HEK293T (cell line): ENCODE measurements around the gene OPCML.

Experiments
- CTCF ChIA-PET: fragments of 350-600 bp; formaldehyde crosslinking; extraction: SDS; loops from one replicate; lab custom pipeline; 2021; ENCODE audit warnings: antibody characterized with exemption, inconsistent platforms; lab: Yijun Ruan, JAX
- POLR2A ChIA-PET: fragments of 350-600 bp; formaldehyde crosslinking; extraction: SDS; loops from one replicate; lab custom pipeline; 2020; ENCODE audit warnings: antibody characterized with exemption, inconsistent platforms; lab: Yijun Ruan, JAX
- DNase-seq: peaks from one replicate; pipeline ENCODE4 v3.0.0; 2012; ENCODE audit warnings: mixed read lengths; ENCODE audit errors: extremely low spot score
- ARNT ChIP-seq: fragments of 450-650 bp; IDR thresholded peaks from 2 replicates; pipeline ENCODE4 v1.6.1; 2017; ENCODE audit warnings: mild to moderate bottlenecking
- BHLHE40 ChIP-seq: fragments of 450-650 bp; IDR thresholded peaks from 2 replicates; pipeline ENCODE4 v1.6.1; 2016; ENCODE audit warnings: mild to moderate bottlenecking, moderate library complexity, borderline replicate concordance
- CTBP1 ChIP-seq: fragments of 450-650 bp; IDR thresholded peaks from 2 replicates; pipeline ENCODE4 v1.6.1; 2016; ENCODE audit warnings: borderline replicate concordance
- ELF4 ChIP-seq: fragments of 450-650 bp; IDR thresholded peaks from 2 replicates; pipeline ENCODE4 v1.6.1; 2017; ENCODE audit warnings: antibody characterized with exemption
- FOXA1 ChIP-seq: fragments of 450-650 bp; IDR thresholded peaks from 2 replicates; pipeline ENCODE4 v1.6.1; 2016; ENCODE audit warnings: mild to moderate bottlenecking
- FOXK2 ChIP-seq: fragments of 450-650 bp; IDR thresholded peaks from 2 replicates; pipeline ENCODE4 v1.6.1; 2016; ENCODE audit warnings: mild to moderate bottlenecking
- FOXM1 ChIP-seq: fragments of 450-650 bp; IDR thresholded peaks from 2 replicates; pipeline ENCODE4 v1.6.1; 2017; ENCODE audit warnings: mild to moderate bottlenecking, borderline replicate concordance
- HDGF ChIP-seq: fragments of 450-650 bp; IDR thresholded peaks from 2 replicates; pipeline ENCODE4 v1.6.1; 2017; ENCODE audit warnings: antibody characterized with exemption, borderline replicate concordance
- L3MBTL2 ChIP-seq: fragments of 450-650 bp; conservative IDR thresholded peaks from 2 replicates; pipeline ENCODE4 v1.6.1; 2016; ENCODE audit warnings: mild to moderate bottlenecking
- LEF1 ChIP-seq: fragments of 450-650 bp; IDR thresholded peaks from 2 replicates; pipeline ENCODE4 v1.6.1; 2017; ENCODE audit warnings: mild to moderate bottlenecking, borderline replicate concordance
- NFRKB ChIP-seq: fragments of 450-650 bp; IDR thresholded peaks from 2 replicates; pipeline ENCODE4 v1.6.1; 2016; ENCODE audit warnings: mild to moderate bottlenecking, moderate library complexity
- SP1 ChIP-seq: fragments of 450-650 bp; IDR thresholded peaks from 2 replicates; pipeline ENCODE4 v1.6.1; 2017
- SUZ12 ChIP-seq: fragments of 450-650 bp; IDR thresholded peaks from 2 replicates; pipeline ENCODE4 v1.6.1; 2016; ENCODE audit warnings: mild to moderate bottlenecking
- TARDBP ChIP-seq: fragments of 450-650 bp; IDR thresholded peaks from 2 replicates; pipeline ENCODE4 v1.6.1; 2016
- ZNF384 ChIP-seq: fragments of 450-650 bp; IDR thresholded peaks from 2 replicates; pipeline ENCODE4 v1.6.1; 2016
- TF ChIP-seq, protein P1 (sequence below): fragments of 450-650 bp; IDR thresholded peaks from 2 replicates; pipeline ENCODE4 v1.6.1; 2016

The OPCML gene

DNA sequence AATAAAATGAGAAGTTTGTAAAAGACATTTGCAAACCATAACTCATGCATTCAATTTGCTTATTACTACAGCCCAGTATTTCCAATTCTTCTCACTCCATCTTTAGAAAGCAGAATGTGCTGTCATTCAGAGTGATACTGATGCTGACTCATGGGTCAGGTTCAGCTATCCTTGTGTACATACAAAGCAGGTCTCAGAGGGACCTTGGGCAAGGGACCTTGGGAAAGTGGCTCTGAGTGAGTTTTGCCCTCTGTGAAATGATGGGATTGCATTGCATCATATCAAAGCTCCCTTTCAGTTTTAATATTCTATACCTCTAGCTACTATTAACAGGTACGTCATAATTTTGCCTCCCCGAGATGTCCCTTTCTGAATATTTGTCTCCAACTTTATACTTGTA is 848.7 kb downstream of the OPCML start:
- ChIA-PET POLR2A (no interaction called here), CTCF (no interaction called here)
- TF ChIP-seq SUZ12 (no peak), ZNF384 (no peak), FOXA1 (no peak), HDGF (no peak), FOXK2 (no peak), BHLHE40 (no peak), ELF4 (no peak), LEF1 (no peak), L3MBTL2 (no peak), TARDBP (no peak), ARNT (no peak)
- TF ChIP-seq, protein P1, sequence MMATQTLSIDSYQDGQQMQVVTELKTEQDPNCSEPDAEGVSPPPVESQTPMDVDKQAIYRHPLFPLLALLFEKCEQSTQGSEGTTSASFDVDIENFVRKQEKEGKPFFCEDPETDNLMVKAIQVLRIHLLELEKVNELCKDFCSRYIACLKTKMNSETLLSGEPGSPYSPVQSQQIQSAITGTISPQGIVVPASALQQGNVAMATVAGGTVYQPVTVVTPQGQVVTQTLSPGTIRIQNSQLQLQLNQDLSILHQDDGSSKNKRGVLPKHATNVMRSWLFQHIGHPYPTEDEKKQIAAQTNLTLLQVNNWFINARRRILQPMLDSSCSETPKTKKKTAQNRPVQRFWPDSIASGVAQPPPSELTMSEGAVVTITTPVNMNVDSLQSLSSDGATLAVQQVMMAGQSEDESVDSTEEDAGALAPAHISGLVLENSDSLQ: no peak
- DNase-seq: no peak

GRCh38 chr11:132681971-132682370 is 850.3 kb downstream of the OPCML start:
- POLR2A ChIA-PET: no interaction called here
- TF ChIP-seq FOXK2: no peak
- no peak for TF ChIP-seq FOXM1
- no peak for TF ChIP-seq LEF1
- no peak for DNase-seq
- CTCF ChIA-PET: no interaction called here

- POLR2A ChIA-PET: no interaction called here
- CTCF ChIA-PET: no interaction called here
- TF ChIP-seq ZNF384 (no peak), HDGF (no peak)
- DNase-seq: no peak
Observed at GRCh38 chr11:132680584-132680983, 851.7 kb downstream of the OPCML start.

- TF ChIP-seq FOXA1 (no peak), FOXM1 (no peak), NFRKB (no peak), BHLHE40 (no peak), ARNT (no peak), ELF4 (no peak), CTBP1 (no peak), HDGF (no peak), L3MBTL2 (no peak), TARDBP (no peak), SP1 (no peak), ZNF384 (no peak), SUZ12 (no peak), FOXK2 (no peak), LEF1 (no peak)
- TF ChIP-seq, protein P1: no peak
- ChIA-PET POLR2A (no interaction called here), CTCF (no interaction called here)
- DNase-seq: no peak
Observed at GRCh38 chr11:132674151-132674550, 858.1 kb downstream of the OPCML start.

DNA sequence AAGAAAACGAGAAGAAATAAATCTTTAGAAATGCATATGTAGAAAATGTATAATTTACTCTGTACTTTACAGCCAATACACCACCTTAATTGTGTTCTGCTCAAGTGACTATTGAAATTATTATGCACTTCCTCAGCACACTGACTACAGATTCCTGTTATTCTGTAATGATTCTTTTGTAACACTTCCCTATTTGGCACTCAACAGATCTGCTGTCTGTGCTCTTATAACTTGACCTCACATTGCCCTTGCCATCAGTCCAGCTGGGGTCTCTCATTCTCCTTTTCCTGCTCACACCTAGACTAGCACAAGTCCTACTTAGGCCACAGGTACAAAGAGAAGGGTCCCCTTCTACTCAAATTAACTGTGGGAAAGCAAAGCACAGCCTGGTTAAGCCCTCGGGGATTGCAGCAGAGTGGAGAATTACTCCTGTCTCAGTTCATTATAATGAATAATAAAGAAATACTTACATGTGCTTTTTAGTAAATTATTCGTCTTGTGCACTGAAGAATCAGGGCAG is 860.4 kb downstream of the OPCML start:
- no peak for DNase-seq
- no peak for TF ChIP-seq BHLHE40
- TF ChIP-seq ELF4: no peak
- TF ChIP-seq TARDBP: no peak
- TF ChIP-seq SP1: no peak
- no peak for TF ChIP-seq CTBP1
- TF ChIP-seq ARNT: no peak
- TF ChIP-seq, protein P1: no peak
- TF ChIP-seq LEF1: no peak
- no peak for TF ChIP-seq FOXK2
- no peak for TF ChIP-seq SUZ12
- TF ChIP-seq L3MBTL2: no peak
- TF ChIP-seq HDGF: no peak
- no peak for TF ChIP-seq NFRKB
- no peak for TF ChIP-seq FOXM1
- TF ChIP-seq FOXA1: no peak
- no peak for TF ChIP-seq ZNF384
- ChIA-PET POLR2A (no interaction called here), CTCF (no interaction called here)

DNA sequence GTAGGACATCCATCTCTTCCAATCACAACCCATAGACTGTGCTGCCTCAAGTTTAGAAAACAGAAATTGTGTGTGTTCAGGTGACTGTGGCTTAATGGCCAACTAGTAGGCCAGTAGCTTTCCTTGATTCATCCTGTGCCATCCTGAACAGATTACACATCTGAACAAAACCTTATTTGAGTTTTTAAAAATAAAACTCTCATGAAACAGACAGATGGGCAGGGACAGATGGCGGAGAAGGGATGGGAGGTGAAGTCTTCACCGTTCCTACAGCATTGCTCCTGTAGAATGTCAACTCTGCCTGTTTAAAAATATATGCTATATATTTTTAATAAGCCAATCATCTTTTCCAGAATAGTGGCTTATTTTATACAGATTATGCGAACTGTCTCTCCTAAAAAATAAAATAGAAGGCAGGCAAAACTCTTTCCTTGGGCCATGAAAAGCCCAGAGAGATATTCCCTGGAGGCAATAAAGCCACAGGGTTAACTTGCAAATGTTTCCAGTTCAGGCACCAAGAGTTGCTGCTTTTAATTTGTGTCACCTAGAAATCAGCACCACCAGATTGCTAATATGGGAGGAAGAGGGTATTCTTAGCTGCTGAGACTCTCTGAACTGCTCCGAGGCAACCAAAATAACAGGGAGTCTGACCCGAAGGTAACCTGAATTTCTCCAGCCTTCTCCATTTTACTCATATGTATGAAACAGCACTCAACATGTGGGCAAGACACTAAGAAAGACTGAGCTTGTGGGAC is 861.2 kb downstream of the OPCML start:
- TF ChIP-seq ZNF384: no peak
- TF ChIP-seq FOXM1: no peak
- no peak for TF ChIP-seq TARDBP
- TF ChIP-seq FOXA1: no peak
- DNase-seq: no peak
- CTCF ChIA-PET: no interaction called here
- POLR2A ChIA-PET: no interaction called here

GRCh38 chr11:132669949-132670348 is 862.4 kb downstream of the OPCML start:
- ChIA-PET POLR2A (no interaction called here), CTCF (no interaction called here)
- TF ChIP-seq, protein P1: no peak
- TF ChIP-seq TARDBP (no peak), FOXK2 (no peak), ZNF384 (no peak), BHLHE40 (no peak), SP1 (no peak), FOXA1 (no peak)
- no peak for DNase-seq
